K562 (cell line): ENCODE results near the gene RNF224. TPM values are rescaled to one million over a fixed set of nuclear protein-coding genes. Genes with fewer than 3 reads are reported as not detected.

Experiments
- ATAC-seq: fragments of 200-7000 bp; cut with Tn5 transposase; 3 replicates; pipeline ENCODE4 v1.9.1; 2020; ENCODE audit warnings: moderate library complexity
- BruUV-seq: library from RNA; stranded (reverse); fragments of 400-500 nt; replicated peaks from 2 replicates; lab custom pipeline; 2021; lab: Mats Ljungman, UMichigan
- CTCF ChIA-PET: fragments of 300-600 bp; formaldehyde crosslinking; extraction: SDS; loops from one replicate; lab custom pipeline; 2021; ENCODE audit warnings: low intra/inter-chr PET ratio; lab: Yijun Ruan, JAX
- POLR2A ChIA-PET: fragments of 300-600, 350-650 bp; sonication (Branson Sonifier 250); formaldehyde crosslinking; extraction: SDS; loops from one replicate; lab custom pipeline; 2021; ENCODE audit warnings: antibody characterized with exemption, inconsistent platforms; lab: Yijun Ruan, JAX
- DNase-seq, 4 experiments: peaks; one replicate each; pipeline versions ENCODE4 v3.0.0 to v3.0.0-alpha.2; 2011 to 2018; ENCODE audit warnings: low spot score in 3 of 4, mixed read lengths in 3 of 4; ENCODE audit errors: extremely low read depth in 1 of 4
- FAIRE-seq: peaks from 2 replicates; lab custom pipeline; 2011; peaks lifted over from hg19 to GRCh38; lab: Jason Lieb, UNC
- H2AFZ ChIP-seq: 2 replicates; pipeline ENCODE4 v1.6.0; 2011; ENCODE audit warnings: low read depth, low read length, control low read depth, inconsistent platforms
- H3K27ac ChIP-seq: fragments of 200-600 bp; 3 replicates; pipeline ENCODE4 v1.8.0; 2011; ENCODE audit warnings: low read depth, mild to moderate bottlenecking, control low read depth, inconsistent platforms, low read length, moderate library complexity, mixed read lengths; ENCODE audit errors: extremely low read depth
- H3K27me3 ChIP-seq, 2 experiments: fragments of 300-600 bp in 1 of 2; 2 replicates in 1 of 2; 3 replicates in 1 of 2; pipeline versions ENCODE4 v1.6.0 to v1.8.0; 2011; ENCODE audit warnings: inconsistent platforms in 2 of 2, low read length in 2 of 2, mild to moderate bottlenecking in 1 of 2, mixed read lengths in 1 of 2, moderate library complexity in 1 of 2; ENCODE audit not compliant: control insufficient read depth in 2 of 2, insufficient read depth in 2 of 2
- H3K36me3 ChIP-seq: fragments of 300-600 bp; 3 replicates; pipeline ENCODE4 v1.8.0; 2011; ENCODE audit warnings: mild to moderate bottlenecking, low read length, inconsistent platforms; ENCODE audit not compliant: control insufficient read depth, insufficient read depth
- H3K4me1 ChIP-seq, 2 experiments: fragments of 200-600 bp in 1 of 2; replicated peaks in 1 of 2; 2 replicates in 1 of 2; 3 replicates in 1 of 2; pipeline versions ENCODE4 v1.5.1 to v1.8.0; 2011; ENCODE audit warnings: inconsistent platforms in 2 of 2, low read length in 2 of 2, mild to moderate bottlenecking in 1 of 2, mixed read lengths in 1 of 2, moderate library complexity in 1 of 2; ENCODE audit not compliant: control insufficient read depth in 2 of 2, insufficient read depth in 2 of 2
- H3K4me2 ChIP-seq: 2 replicates; pipeline ENCODE4 v1.6.1; 2011; ENCODE audit warnings: low read length, control low read depth, inconsistent platforms, mixed read lengths; ENCODE audit not compliant: insufficient read depth
- H3K4me3 ChIP-seq: fragments of 200-600 bp; sonication (generic), shearing (Covaris generic); 2 replicates; pipeline ENCODE4 v1.5.1; 2016; ENCODE audit warnings: control low read depth, inconsistent platforms
- H3K79me2 ChIP-seq: fragments of 200-600 bp; 3 replicates; pipeline ENCODE4 v1.8.0; 2011; ENCODE audit warnings: low read length, inconsistent platforms; ENCODE audit not compliant: control insufficient read depth, insufficient read depth
- H3K9ac ChIP-seq, 2 experiments: 2 replicates each; pipeline versions ENCODE4 v1.6.0 to v1.6.1; 2011; ENCODE audit warnings: low read depth in 2 of 2, low read length in 2 of 2, control low read depth in 1 of 2, inconsistent platforms in 1 of 2, mild to moderate bottlenecking in 1 of 2, mixed read lengths in 1 of 2; ENCODE audit not compliant: insufficient read depth in 1 of 2
- H3K9me1 ChIP-seq: one replicate; pipeline ENCODE4 v1.6.0; 2011; ENCODE audit warnings: inconsistent platforms, mild to moderate bottlenecking, low read length, moderate library complexity; ENCODE audit not compliant: control insufficient read depth, insufficient read depth
- H3K9me3 ChIP-seq: replicated peaks from 2 replicates; pipeline ENCODE4 v1.5.1; 2011; ENCODE audit warnings: low read depth, low read length, inconsistent platforms; ENCODE audit not compliant: control insufficient read depth, insufficient read depth
- H4K20me1 ChIP-seq: replicated peaks from 2 replicates; pipeline ENCODE4 v1.6.1; 2011; ENCODE audit warnings: low read length, inconsistent platforms, mixed read lengths; ENCODE audit not compliant: control insufficient read depth, insufficient read depth
- CBX1 ChIP-seq: sonication (generic); IDR thresholded peaks from 2 replicates; pipeline ENCODE4 v1.6.1; 2016; ENCODE audit warnings: antibody characterized with exemption, low read depth, mild to moderate bottlenecking
- E2F1 ChIP-seq: sonication (generic); formaldehyde crosslinking; IDR thresholded peaks from 2 replicates; pipeline ENCODE4 v1.8.1; 2023; ENCODE audit warnings: mild to moderate bottlenecking, missing genetic modification reagents, moderate library complexity
- HIVEP1 ChIP-seq: fragments of 250-450 bp; sonication (Bioruptor Pico); IDR thresholded peaks from 2 replicates; pipeline ENCODE4 v1.4.0; 2020; ENCODE audit warnings: mild to moderate bottlenecking
- MLX ChIP-seq, 2 experiments: fragments of 450-650 bp in 1 of 2; sonication (generic) in 1 of 2; formaldehyde crosslinking; conservative IDR thresholded peaks; 2 replicates each; pipeline versions ENCODE4 v1.4.0 to v1.8.1; 2020 to 2022; ENCODE audit warnings: mild to moderate bottlenecking in 1 of 2, missing genetic modification reagents in 1 of 2
- POLR2AphosphoS5 ChIP-seq: IDR thresholded peaks from 2 replicates; pipeline ENCODE4 v1.6.1; 2011; ENCODE audit warnings: mild to moderate bottlenecking, low read depth, low read length, moderate library complexity; ENCODE audit not compliant: control insufficient read depth, insufficient read depth
- POLR2G ChIP-seq: fragments of 200-400 bp; formaldehyde crosslinking; IDR thresholded peaks from 2 replicates; pipeline ENCODE4 v1.6.1; 2017; ENCODE audit warnings: low read depth, mild to moderate bottlenecking, antibody characterized with exemption, low read length, moderate library complexity
- PTBP1 ChIP-seq: fragments of 200-400 bp; formaldehyde crosslinking; IDR thresholded peaks from 2 replicates; pipeline ENCODE4 v1.6.1; 2017; ENCODE audit warnings: low read depth, low read length
- RBM17 ChIP-seq: fragments of 200-400 bp; formaldehyde crosslinking; IDR thresholded peaks from 2 replicates; pipeline ENCODE4 v1.6.1; 2017; ENCODE audit warnings: low read depth, mild to moderate bottlenecking, low read length, borderline replicate concordance
- RBM22 ChIP-seq: fragments of 200-400 bp; formaldehyde crosslinking; IDR thresholded peaks from 2 replicates; pipeline ENCODE4 v1.6.1; 2018; ENCODE audit warnings: low read length, low read depth; ENCODE audit not compliant: poor library complexity, severe bottlenecking
- ZBTB12 ChIP-seq: fragments of 250-450 bp; sonication (Bioruptor Pico); IDR thresholded peaks from 2 replicates; pipeline ENCODE4 v1.4.0; 2020
- ZNF395 ChIP-seq: fragments of 200-800 bp; sonication (Bioruptor generic); IDR thresholded peaks from 2 replicates; pipeline ENCODE4 v1.6.1; 2017; ENCODE audit warnings: missing genetic modification characterization, missing compliant biosample characterization
- WGBS: fragments of 100-300 bp; shearing (Covaris generic); methylation state at CpG from one replicate; pipeline ENCODE4 v1.1.6; 2016; ENCODE audit warnings: low coverage, mixed read lengths; ENCODE audit not compliant: insufficient coverage; ENCODE audit errors: missing lambda C conversion rate; 5-methylcytosine and 5-hydroxymethylcytosine counted together
- in situ Hi-C: fragments of 300-500 bp; cut with MboI; formaldehyde crosslinking; loops from 4 replicates; pipeline ENCODE4 v1.15.0; 2018; ENCODE audit warnings: inconsistent platforms, mixed read lengths
- intact Hi-C: fragments of 100-400 bp; cut with micrococcal nuclease; formaldehyde crosslinking; loops from 2 replicates; pipeline ENCODE4 v1.14.2; 2022
- polyA plus RNA-seq, 8 experiments: library from polyadenylated mRNA; depleted of rRNA in 4 of 8; stranded (reverse) in 5 of 8; unstranded in 3 of 8; fragments of >200 nt; fragmentation: Nextera tagmentation in 2 of 8; fragmentation: Illumina TruSeq in 1 of 8; extraction: Ambion mirVana in 2 of 8; extraction: Trizol in 1 of 8; gene quantifications; 2 replicates each; pipeline versions ENCODE4 v1.2.1 to v1.2.3, GENCODE V29; 2011 to 2014; ENCODE audit warnings: inconsistent platforms in 1 of 8, missing spikeins in 1 of 8
- total RNA-seq, 7 experiments: library from RNA; depleted of rRNA in 6 of 7; stranded (reverse); fragments of >200 nt in 6 of 7; fragmentation: Illumina TruSeq in 2 of 7; extraction: Trizol in 2 of 7; gene quantifications; 2 replicates each; pipeline versions ENCODE4 v1.2.1 to v1.2.3, GENCODE V29; 2011 to 2021; ENCODE audit warnings: low replicate concordance in 1 of 7

The RNF224 gene
- total and polyA plus RNA-seq, 9 of the 15 experiments (the other 6 are each of a cell fraction or from before 2014, with no cell fraction given) = not detected

- TF ChIP-seq CBX1 = peak; percentile 58; the same call in 1 of the 2 replicates
Measured at GRCh38 chr9:137243626-137244485, 16.6 kb downstream of the RNF224 start (continued).

- DNase-seq (peak in 1 of 4 experiments; percentile 10), FAIRE-seq (peak; percentile 37), ATAC-seq (no peak)
- Histone ChIP-seq H3K4me1 (peaks cover 18 to 70% of the 10 kb centered on the region in 2 experiments; a peak in 4 of 5 replicates), H3K4me2 (no peak overlapping the region; the same call in 1 of the 2 replicates), H3K27ac (no peak overlapping the region), H2AFZ (no peak overlapping the region), H3K4me3 (no peak overlapping the region), H3K79me2 (peaks cover 38% of the 10 kb centered on the region), H3K9me1 (peaks cover 4% of the 10 kb centered on the region), H3K9me3 (no peaks in the 10 kb centered on the region), H4K20me1 (peaks cover 30% of the 10 kb centered on the region), H3K9ac (peak overlapping the region; percentile 17 to 100; a peak in 3 of 4 replicates), H3K36me3 (peaks cover 26% of the 10 kb centered on the region), H3K27me3 (no peaks in the 10 kb centered on the region)
- 84% methylated on average over 29 of the region's 36 CpGs for WGBS
- ChIA-PET POLR2A (interaction anchor here (0.6 to 6.5 kb wide), 8 partner anchors 9 to 484 kb away, joined by 3 to 221 read pairs (median 4); partner anchors contain the start of genes NELFB and STPG3), CTCF (no interaction called here)
- in situ Hi-C loops = loop anchor here (25.0 kb wide), 1 partner anchor 457 kb away; the partner anchor contains the start of genes CCDC183 and TMEM141
- BruUV-seq = no TSS peak
- intact Hi-C loops = loop anchor here (5.0 to 10.0 kb wide), 2 partner anchors 58 to 460 kb away; partner anchors contain the start of gene NRARP
- TF ChIP-seq POLR2AphosphoS5 = no peak; the same call in 1 of the 2 replicates
- peak; percentile 88 for TF ChIP-seq RBM22
- TF ChIP-seq MLX (CRISPR knock-in tag; conservative IDR thresholded peaks at IDR 0.05) = no peak
- TF ChIP-seq E2F1 (CRISPR knock-in tag) = peak; percentile 32; the same call in 1 of the 2 replicates
- no peak for TF ChIP-seq ZNF395 (CRISPR knock-in tag)
- TF ChIP-seq ZBTB12 (CRISPR knock-in tag) = no peak
- TF ChIP-seq POLR2G = peak; percentile 88
- TF ChIP-seq HIVEP1 (CRISPR knock-in tag) = no peak
- TF ChIP-seq RBM17 = no peak
- TF ChIP-seq PTBP1 = 0 out of 2 replicates have a peak, but pooled peaks have one; percentile 23
Measured at GRCh38 chr9:137244486-137245449, 17.5 kb downstream of the RNF224 start.
